ENCODE measurements around the gene LYPD8. TPM values are rescaled to one million over a fixed set of nuclear protein-coding genes. Genes with fewer than 3 reads are reported as not detected.
"Not testable (repeated sequence)": the region's sequence is repeated elsewhere in the genome, so short reads cannot be mapped to it uniquely, and the experiment has no call there.

The LYPD8 gene, protein sequence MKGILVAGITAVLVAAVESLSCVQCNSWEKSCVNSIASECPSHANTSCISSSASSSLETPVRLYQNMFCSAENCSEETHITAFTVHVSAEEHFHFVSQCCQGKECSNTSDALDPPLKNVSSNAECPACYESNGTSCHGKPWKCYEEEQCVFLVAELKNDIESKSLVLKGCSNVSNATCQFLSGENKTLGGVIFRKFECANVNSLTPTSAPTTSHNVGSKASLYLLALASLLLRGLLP
- not detected for total RNA-seq
- 0.05 TPM for polyA plus RNA-seq (2013, experiment 1 of 2)
- not detected for polyA plus RNA-seq (2013, experiment 2 of 2)
- total RNA-seq = 0 to 0.12 (median 0) reads per million in 172 experiments

DNA sequence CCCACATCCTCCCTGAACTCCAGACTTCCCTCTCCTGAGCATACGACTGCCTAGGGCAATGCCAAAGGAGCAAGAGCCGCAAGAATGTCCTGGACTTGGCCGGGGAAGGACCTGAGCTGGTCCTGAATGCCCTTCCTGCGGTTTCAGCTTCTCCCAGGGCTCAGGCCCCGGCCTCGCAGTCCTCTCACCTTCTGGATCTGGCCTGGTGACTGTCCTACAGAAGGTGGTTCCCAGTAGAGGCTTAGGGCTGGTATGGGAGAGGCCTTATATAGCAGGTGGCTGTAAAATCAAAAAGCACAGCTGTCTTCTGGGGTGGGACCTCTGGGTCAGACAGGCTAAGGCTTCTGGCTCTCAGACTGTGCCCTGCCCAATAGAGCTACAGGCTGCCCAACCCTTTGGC, at the start of gene LYPD8:
Gene LYPD8, minus strand, starts transcription at position 243 of the 400 bp plus-strand sequence. CDS start 4,678 bp downstream, outside the sequence.
- DNase-seq = no peak
- CTCF ChIA-PET = no interaction called here
- H3K4me3 ChIP-seq (ENCODE audit: low read length) = no peak within 1 kb of the TSS
- TF ChIP-seq, protein P1, sequence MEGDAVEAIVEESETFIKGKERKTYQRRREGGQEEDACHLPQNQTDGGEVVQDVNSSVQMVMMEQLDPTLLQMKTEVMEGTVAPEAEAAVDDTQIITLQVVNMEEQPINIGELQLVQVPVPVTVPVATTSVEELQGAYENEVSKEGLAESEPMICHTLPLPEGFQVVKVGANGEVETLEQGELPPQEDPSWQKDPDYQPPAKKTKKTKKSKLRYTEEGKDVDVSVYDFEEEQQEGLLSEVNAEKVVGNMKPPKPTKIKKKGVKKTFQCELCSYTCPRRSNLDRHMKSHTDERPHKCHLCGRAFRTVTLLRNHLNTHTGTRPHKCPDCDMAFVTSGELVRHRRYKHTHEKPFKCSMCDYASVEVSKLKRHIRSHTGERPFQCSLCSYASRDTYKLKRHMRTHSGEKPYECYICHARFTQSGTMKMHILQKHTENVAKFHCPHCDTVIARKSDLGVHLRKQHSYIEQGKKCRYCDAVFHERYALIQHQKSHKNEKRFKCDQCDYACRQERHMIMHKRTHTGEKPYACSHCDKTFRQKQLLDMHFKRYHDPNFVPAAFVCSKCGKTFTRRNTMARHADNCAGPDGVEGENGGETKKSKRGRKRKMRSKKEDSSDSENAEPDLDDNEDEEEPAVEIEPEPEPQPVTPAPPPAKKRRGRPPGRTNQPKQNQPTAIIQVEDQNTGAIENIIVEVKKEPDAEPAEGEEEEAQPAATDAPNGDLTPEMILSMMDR (IDR thresholded peaks at IDR 0.05) = no peak
- peaks cover 0 to 3% of the 10 kb centered on the region in 2 experiments for H3K27me3 ChIP-seq (ENCODE audit: control insufficient read depth in 1 of 2, insufficient read depth in 2 of 2, low read length in 2 of 2)
- no peaks in the 10 kb centered on the region for H3K9me3 ChIP-seq (ENCODE audit: control insufficient read depth in 1 of 2, insufficient read depth in 1 of 2, low read length in 2 of 2)
- H3K27ac ChIP-seq (ENCODE audit: low read depth in 1 of 2, low read length in 2 of 2) = no peak within 1 kb of the TSS
- H3K27me3 Mint-ChIP-seq = peaks cover under 1% of the 10 kb centered on the region
- intact Hi-C loops (cut with DNase I, micrococcal nuclease) = no loop called here
- H3K4me1 ChIP-seq (ENCODE audit: insufficient read depth, low read length) = peaks cover 12% of the 10 kb centered on the region
- H3K27ac Mint-ChIP-seq = no peak within 1 kb of the TSS
- H3K4me1 Mint-ChIP-seq (ENCODE audit: low read depth) = peaks cover 17% of the 10 kb centered on the region
- POLR2A ChIA-PET = no interaction called here
- peaks cover under 1% of the 10 kb centered on the region for H3K9me3 Mint-ChIP-seq
- H3K36me3 Mint-ChIP-seq (ENCODE audit: low read depth) = no peaks in the 10 kb centered on the region
- H3K36me3 ChIP-seq (ENCODE audit: insufficient read depth, low read length) = no peaks in the 10 kb centered on the region
- no peak within 1 kb of the TSS for H3K4me3 Mint-ChIP-seq
- no peak for ATAC-seq (ENCODE audit: poor library complexity)

GRCh38 chr1:248804771-248805681, 49.5 kb upstream of the LYPD8 start:
- DNase-seq (peak in 3 of 14 experiments; percentile 23 to 36 (median 34)), ATAC-seq (ENCODE audit: poor library complexity) (peak; percentile 14)
- TF ChIP-seq, protein P1 (IDR thresholded peaks at IDR 0.05) = no peak
- Histone ChIP-seq H3K27me3 (ENCODE audit: control insufficient read depth in 1 of 2, insufficient read depth in 2 of 2, low read length in 2 of 2) (peaks cover 0 to 7% of the 10 kb centered on the region in 2 experiments), H3K36me3 (ENCODE audit: insufficient read depth, low read length) (no peaks in the 10 kb centered on the region), H3K4me1 (ENCODE audit: insufficient read depth, low read length) (peaks cover 7% of the 10 kb centered on the region), H3K27ac (ENCODE audit: low read depth in 1 of 2, low read length in 2 of 2) (no peak overlapping the region), H3K4me3 (ENCODE audit: low read length) (no peak overlapping the region), H3K9me3 (ENCODE audit: control insufficient read depth in 1 of 2, insufficient read depth in 1 of 2, low read length in 2 of 2) (no peaks in the 10 kb centered on the region)
- Mint-ChIP-seq H3K27ac (no peak overlapping the region), H3K4me3 (no peak overlapping the region), H3K9me3 (no peaks in the 10 kb centered on the region), H3K27me3 (peaks cover 10% of the 10 kb centered on the region), H3K4me1 (ENCODE audit: low read depth) (peaks cover 10% of the 10 kb centered on the region), H3K36me3 (ENCODE audit: low read depth) (peaks cover 5% of the 10 kb centered on the region)
- ChIA-PET CTCF (no interaction called here), POLR2A (interaction anchor here (1.3 kb wide), 1 partner anchor 33 kb away, joined by 3 read pairs; the partner anchor contains the start of gene ZNF672)
- intact Hi-C loops (cut with DNase I, micrococcal nuclease) = loop anchor here (5.0 kb wide), 3 partner anchors 183 to 1123 kb away; partner anchors contain the start of gene OR2T1 (in 2 of the 2)

DNA sequence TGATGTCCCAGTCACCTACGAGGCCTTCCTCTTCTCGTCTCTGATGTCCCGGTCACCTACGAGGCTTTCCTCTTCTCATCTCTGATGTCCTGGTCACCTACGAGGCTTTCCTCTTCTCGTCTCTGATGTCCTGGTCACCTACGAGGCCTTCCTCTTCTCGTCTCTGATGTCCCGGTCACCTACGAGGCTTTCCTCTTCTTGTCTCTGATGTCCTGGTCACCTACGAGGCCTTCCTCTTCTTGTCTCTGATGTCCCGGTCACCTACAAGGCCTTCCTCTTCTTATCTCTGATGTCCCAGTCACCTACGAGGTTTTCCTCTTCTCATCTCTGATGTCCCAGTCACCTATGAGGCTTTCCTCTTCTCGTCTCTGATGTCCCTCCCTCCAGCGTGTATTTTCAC, 47.9 kb upstream of the LYPD8 start:
- H3K36me3 Mint-ChIP-seq (ENCODE audit: low read depth); H3K27me3 ChIP-seq (ENCODE audit: control insufficient read depth in 1 of 2, insufficient read depth in 2 of 2, low read length in 2 of 2); POLR2A ChIA-PET; H3K4me3 Mint-ChIP-seq; H3K4me1 ChIP-seq (ENCODE audit: insufficient read depth, low read length); H3K9me3 Mint-ChIP-seq; H3K36me3 ChIP-seq (ENCODE audit: insufficient read depth, low read length); H3K9me3 ChIP-seq (ENCODE audit: control insufficient read depth in 1 of 2, insufficient read depth in 1 of 2, low read length in 2 of 2); H3K27ac Mint-ChIP-seq; ATAC-seq (ENCODE audit: poor library complexity); DNase-seq; H3K27ac ChIP-seq (ENCODE audit: low read depth in 1 of 2, low read length in 2 of 2); CTCF ChIA-PET; H3K4me3 ChIP-seq (ENCODE audit: low read length); intact Hi-C loops (cut with DNase I, micrococcal nuclease): not testable (repeated sequence)
- peaks cover 10% of the 10 kb centered on the region for H3K27me3 Mint-ChIP-seq
- peaks cover 10% of the 10 kb centered on the region for H3K4me1 Mint-ChIP-seq (ENCODE audit: low read depth)
